ENCODE measurements around the gene MPHOSPH8. TPM values are rescaled to one million over a fixed set of nuclear protein-coding genes. Genes with fewer than 3 reads are reported as not detected.

Gene MPHOSPH8
- total RNA-seq, 3 donors from 2014 or later, result 39.2 to 53.3 (median 44.9) TPM

- no peaks in the 10 kb centered on the region for H3K27me3 ChIP-seq
- no peak for DNase-seq (ENCODE audit: low spot score in 2 of 2)
- no peak overlapping the region for H3K27ac ChIP-seq
- intact Hi-C loops (cut with DNase I; ENCODE audit: low total_unique reads), result no loop called here
- H3K4me1 ChIP-seq, result no peaks in the 10 kb centered on the region
- no peaks in the 10 kb centered on the region for H3K9me3 ChIP-seq
- H3K36me3 ChIP-seq, result no peaks in the 10 kb centered on the region
- TF ChIP-seq POLR2AphosphoS5 (IDR thresholded peaks at IDR 0.05), result no peak
- TF ChIP-seq POLR2A (IDR thresholded peaks at IDR 0.05), result no peak
- TF ChIP-seq, protein P1, sequence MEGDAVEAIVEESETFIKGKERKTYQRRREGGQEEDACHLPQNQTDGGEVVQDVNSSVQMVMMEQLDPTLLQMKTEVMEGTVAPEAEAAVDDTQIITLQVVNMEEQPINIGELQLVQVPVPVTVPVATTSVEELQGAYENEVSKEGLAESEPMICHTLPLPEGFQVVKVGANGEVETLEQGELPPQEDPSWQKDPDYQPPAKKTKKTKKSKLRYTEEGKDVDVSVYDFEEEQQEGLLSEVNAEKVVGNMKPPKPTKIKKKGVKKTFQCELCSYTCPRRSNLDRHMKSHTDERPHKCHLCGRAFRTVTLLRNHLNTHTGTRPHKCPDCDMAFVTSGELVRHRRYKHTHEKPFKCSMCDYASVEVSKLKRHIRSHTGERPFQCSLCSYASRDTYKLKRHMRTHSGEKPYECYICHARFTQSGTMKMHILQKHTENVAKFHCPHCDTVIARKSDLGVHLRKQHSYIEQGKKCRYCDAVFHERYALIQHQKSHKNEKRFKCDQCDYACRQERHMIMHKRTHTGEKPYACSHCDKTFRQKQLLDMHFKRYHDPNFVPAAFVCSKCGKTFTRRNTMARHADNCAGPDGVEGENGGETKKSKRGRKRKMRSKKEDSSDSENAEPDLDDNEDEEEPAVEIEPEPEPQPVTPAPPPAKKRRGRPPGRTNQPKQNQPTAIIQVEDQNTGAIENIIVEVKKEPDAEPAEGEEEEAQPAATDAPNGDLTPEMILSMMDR (IDR thresholded peaks at IDR 0.05), result no peak
- H3K4me3 ChIP-seq, result no peak overlapping the region
These were observed 43.0 kb upstream of the MPHOSPH8 start for GRCh38 chr13:19590423-19590822.

DNA sequence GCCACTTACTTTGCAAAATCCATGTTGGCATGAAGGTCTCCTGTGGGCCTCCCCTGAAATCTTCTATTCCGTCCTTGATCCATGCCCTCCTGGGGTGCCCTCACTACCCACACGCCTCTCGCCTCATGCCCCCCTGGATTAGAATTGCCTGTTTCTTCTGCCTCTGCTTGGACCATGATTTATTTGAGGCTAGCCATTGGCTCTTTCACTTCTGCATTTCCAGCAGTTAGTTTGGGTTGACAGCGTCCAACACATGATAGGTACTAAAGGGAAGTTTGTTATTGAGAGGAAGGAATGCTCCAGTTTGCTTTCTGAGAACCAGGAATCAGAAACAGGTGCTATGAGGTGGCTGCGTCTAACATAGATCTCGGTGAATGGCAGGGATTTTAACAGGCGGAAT, 41.6 kb upstream of the MPHOSPH8 start:
- Histone ChIP-seq H3K27ac (no peak overlapping the region), H3K4me1 (no peaks in the 10 kb centered on the region), H3K27me3 (no peaks in the 10 kb centered on the region), H3K9me3 (no peaks in the 10 kb centered on the region), H3K36me3 (no peaks in the 10 kb centered on the region), H3K4me3 (no peak overlapping the region)
- DNase-seq (ENCODE audit: low spot score in 2 of 2), result no peak
- TF ChIP-seq POLR2A (IDR thresholded peaks at IDR 0.05) (no peak), POLR2AphosphoS5 (IDR thresholded peaks at IDR 0.05) (no peak)
- TF ChIP-seq, protein P1 (IDR thresholded peaks at IDR 0.05), result no peak
- intact Hi-C loops (cut with DNase I; ENCODE audit: low total_unique reads), result no loop called here

DNA sequence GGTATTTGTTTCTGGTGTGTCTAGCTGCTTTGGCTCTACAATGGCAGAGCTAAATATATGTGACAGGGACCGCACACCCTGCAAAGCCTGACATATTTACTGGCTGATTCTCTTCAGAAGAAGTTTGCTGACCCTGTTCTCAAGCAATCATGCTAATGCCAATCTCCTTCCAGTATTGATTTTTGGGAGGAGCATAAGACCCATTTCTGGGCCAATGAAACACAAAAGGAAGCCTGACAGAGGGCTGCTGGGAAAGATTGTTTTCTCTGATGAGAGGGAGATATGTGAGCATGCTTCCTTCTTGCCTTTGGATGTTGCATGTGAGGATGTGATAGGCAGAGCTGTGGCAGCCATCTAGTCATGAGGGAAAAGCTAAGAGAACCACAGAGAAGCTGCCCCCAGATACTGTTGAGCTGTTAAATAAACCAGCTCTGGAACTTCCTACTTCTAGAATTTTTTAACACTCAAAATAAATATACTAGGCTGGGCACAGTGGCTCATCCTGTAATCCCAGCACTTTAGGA, 40.7 kb upstream of the MPHOSPH8 start:
- intact Hi-C loops (cut with DNase I; ENCODE audit: low total_unique reads), result no loop called here
- no peaks in the 10 kb centered on the region for H3K4me1 ChIP-seq
- TF ChIP-seq POLR2A (IDR thresholded peaks at IDR 0.05), result no peak
- no peak for TF ChIP-seq POLR2AphosphoS5 (IDR thresholded peaks at IDR 0.05)
- TF ChIP-seq, protein P1 (IDR thresholded peaks at IDR 0.05), result no peak
- no peak overlapping the region for H3K27ac ChIP-seq
- no peaks in the 10 kb centered on the region for H3K9me3 ChIP-seq
- no peaks in the 10 kb centered on the region for H3K27me3 ChIP-seq
- H3K36me3 ChIP-seq, result no peaks in the 10 kb centered on the region
- no peak for DNase-seq (ENCODE audit: low spot score in 2 of 2)
- H3K4me3 ChIP-seq, result no peak overlapping the region

- intact Hi-C loops (cut with DNase I; ENCODE audit: low total_unique reads), result no loop called here
- no peak for DNase-seq (ENCODE audit: low spot score in 2 of 2)
These were observed 37.4 kb upstream of the MPHOSPH8 start for GRCh38 chr13:19596086-19596485.

DNA sequence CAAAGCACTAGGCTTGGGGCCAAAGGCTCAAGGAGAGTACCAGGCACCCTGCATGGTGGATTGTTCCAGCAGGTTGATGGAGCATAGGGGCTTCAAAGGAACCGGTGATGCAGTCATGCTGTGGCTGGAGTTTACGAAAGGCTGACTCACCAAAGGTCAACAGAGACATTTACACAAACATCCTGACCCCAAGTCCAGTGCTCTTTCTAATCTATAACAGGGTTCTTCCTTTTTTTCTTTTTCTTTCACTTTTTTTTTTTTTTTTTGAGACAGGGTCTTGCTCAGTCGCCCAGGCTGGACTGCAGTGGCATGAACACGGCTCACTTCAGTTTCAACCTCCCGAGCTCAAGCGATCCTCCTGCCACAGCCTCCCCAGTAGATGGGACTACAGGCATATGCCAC, 36.5 kb upstream of the MPHOSPH8 start:
- no peaks in the 10 kb centered on the region for H3K4me1 ChIP-seq
- H3K36me3 ChIP-seq, result no peaks in the 10 kb centered on the region
- no peak overlapping the region for H3K27ac ChIP-seq
- no peak for DNase-seq (ENCODE audit: low spot score in 2 of 2)
- intact Hi-C loops (cut with DNase I; ENCODE audit: low total_unique reads), result no loop called here
- TF ChIP-seq POLR2AphosphoS5 (IDR thresholded peaks at IDR 0.05), result no peak
- TF ChIP-seq, protein P1 (IDR thresholded peaks at IDR 0.05), result no peak
- no peak for TF ChIP-seq POLR2A (IDR thresholded peaks at IDR 0.05)
- no peaks in the 10 kb centered on the region for H3K27me3 ChIP-seq
- H3K9me3 ChIP-seq, result no peaks in the 10 kb centered on the region
- no peak overlapping the region for H3K4me3 ChIP-seq

More at GRCh38 chr13:19596086-19596485, 37.4 kb upstream of the MPHOSPH8 start:
- no peaks in the 10 kb centered on the region for H3K36me3 ChIP-seq
- no peaks in the 10 kb centered on the region for H3K9me3 ChIP-seq
- H3K4me3 ChIP-seq, result no peak overlapping the region
- no peaks in the 10 kb centered on the region for H3K27me3 ChIP-seq
- no peak for TF ChIP-seq POLR2A (IDR thresholded peaks at IDR 0.05)
- TF ChIP-seq POLR2AphosphoS5 (IDR thresholded peaks at IDR 0.05), result no peak
- TF ChIP-seq, protein P1 (IDR thresholded peaks at IDR 0.05), result no peak
- no peaks in the 10 kb centered on the region for H3K4me1 ChIP-seq
- H3K27ac ChIP-seq, result no peak overlapping the region

Measured in breast epithelium (tissue), 4 donors.